ENCODE results near the gene LIN9. TPM values are rescaled to one million over a fixed set of nuclear protein-coding genes. Genes with fewer than 3 reads are reported as not detected.

Gene LIN9
- total and polyA plus RNA-seq, 2 of the 13 experiments (the other 11 are each of a cell fraction or from before 2014, with no cell fraction given) = 3.0 to 10.0 TPM

- TF ChIP-seq HINFP (CRISPR knock-in tag; IDR thresholded peaks at IDR 0.05; ENCODE audit: low read depth) (peak; percentile 58; the same call in 1 of the 2 replicates), ZNF687 (CRISPR knock-in tag; IDR thresholded peaks at IDR 0.05) (peak; percentile 92), KDM3A (CRISPR knock-in tag; IDR thresholded peaks at IDR 0.05; ENCODE audit: low read depth) (peak; percentile 52; the same call in 1 of the 2 replicates), PRDM4 (CRISPR knock-in tag; IDR thresholded peaks at IDR 0.05; ENCODE audit: borderline replicate concordance) (no peak), ZNF580 (CRISPR knock-in tag; IDR thresholded peaks at IDR 0.05; ENCODE audit: borderline replicate concordance, low read depth) (no peak; the same call in 1 of the 2 replicates), E2F5 (CRISPR knock-in tag; conservative IDR thresholded peaks at IDR 0.05) (no peak), THAP8 (CRISPR knock-in tag; IDR thresholded peaks at IDR 0.05; ENCODE audit: borderline replicate concordance) (0 out of 2 replicates have a peak, but pooled peaks have one; percentile 44), HES4 (CRISPR knock-in tag; IDR thresholded peaks at IDR 0.05; ENCODE audit: borderline replicate concordance) (0 out of 2 replicates have a peak, but pooled peaks have one; percentile 20), RBAK (CRISPR knock-in tag; IDR thresholded peaks at IDR 0.05) (no peak), NFE2L2 (IDR thresholded peaks at IDR 0.05; ENCODE audit: low read length) (no peak), PTBP1 (IDR thresholded peaks at IDR 0.05; ENCODE audit: low read depth, low read length, poor library complexity, severe bottlenecking) (no peak), KLF6 (CRISPR knock-in tag; IDR thresholded peaks at IDR 0.05) (peak; percentile 55; the same call in 1 of the 2 replicates), TMF1 (CRISPR knock-in tag; IDR thresholded peaks at IDR 0.05; ENCODE audit: low read depth) (peak; percentile 88; the same call in 1 of the 2 replicates), ZNF251 (CRISPR knock-in tag; IDR thresholded peaks at IDR 0.05) (no peak), CBX2 (IDR thresholded peaks at IDR 0.05; ENCODE audit: low read depth, low read length) (no peak), CBX2 (CRISPR knock-in tag; IDR thresholded peaks at IDR 0.05; ENCODE audit: low read depth) (no peak)
These were observed 122.6 kb downstream of the LIN9 start, which contains the start of gene ACBD3 (continued) for GRCh38 chr1:226186124-226187018.
